MM.1S (cell line): ENCODE data around the gene CDH4.

Experiments
- EZH2 ChIP-seq: fragments of 300-600 bp; sonication (generic); optimal IDR thresholded peaks from 2 replicates; pipeline ENCODE3; 2017; ENCODE audit warnings: low read depth, mild to moderate bottlenecking, antibody characterized with exemption, low read length, mixed read lengths
- EZH2phosphoT487 ChIP-seq: fragments of 300-600 bp; sonication (generic); IDR thresholded peaks from 2 replicates; pipeline ENCODE4 v1.6.1; 2018; ENCODE audit warnings: antibody characterized with exemption, low read length
- TF ChIP-seq, protein P1 (sequence below): fragments of 300-600 bp; sonication (generic); IDR thresholded peaks from 2 replicates; pipeline ENCODE4 v1.5.1; 2016; ENCODE audit warnings: antibody characterized with exemption, low read length, mixed read lengths

DNA sequence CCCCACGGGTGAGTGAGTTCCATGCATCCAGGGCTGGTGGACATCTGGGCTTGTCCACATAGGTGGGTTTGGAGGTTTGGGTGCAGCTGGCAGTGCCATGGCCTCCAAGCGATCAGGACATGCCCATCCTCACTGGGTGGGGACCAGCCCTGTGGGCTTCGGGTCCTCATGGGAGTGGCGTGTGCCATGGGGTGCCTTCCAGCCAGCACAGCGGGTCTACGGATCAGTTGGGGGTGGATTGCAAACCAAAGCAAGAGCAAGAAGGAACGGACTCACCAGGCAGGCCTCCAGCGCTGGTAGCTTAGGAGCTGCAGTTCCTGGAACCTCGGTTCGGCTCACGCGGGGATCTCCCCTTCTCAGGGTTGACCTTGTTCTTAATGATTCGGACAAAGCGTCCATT lies 449.3 kb downstream of the CDH4 start:
- TF ChIP-seq, protein P1, sequence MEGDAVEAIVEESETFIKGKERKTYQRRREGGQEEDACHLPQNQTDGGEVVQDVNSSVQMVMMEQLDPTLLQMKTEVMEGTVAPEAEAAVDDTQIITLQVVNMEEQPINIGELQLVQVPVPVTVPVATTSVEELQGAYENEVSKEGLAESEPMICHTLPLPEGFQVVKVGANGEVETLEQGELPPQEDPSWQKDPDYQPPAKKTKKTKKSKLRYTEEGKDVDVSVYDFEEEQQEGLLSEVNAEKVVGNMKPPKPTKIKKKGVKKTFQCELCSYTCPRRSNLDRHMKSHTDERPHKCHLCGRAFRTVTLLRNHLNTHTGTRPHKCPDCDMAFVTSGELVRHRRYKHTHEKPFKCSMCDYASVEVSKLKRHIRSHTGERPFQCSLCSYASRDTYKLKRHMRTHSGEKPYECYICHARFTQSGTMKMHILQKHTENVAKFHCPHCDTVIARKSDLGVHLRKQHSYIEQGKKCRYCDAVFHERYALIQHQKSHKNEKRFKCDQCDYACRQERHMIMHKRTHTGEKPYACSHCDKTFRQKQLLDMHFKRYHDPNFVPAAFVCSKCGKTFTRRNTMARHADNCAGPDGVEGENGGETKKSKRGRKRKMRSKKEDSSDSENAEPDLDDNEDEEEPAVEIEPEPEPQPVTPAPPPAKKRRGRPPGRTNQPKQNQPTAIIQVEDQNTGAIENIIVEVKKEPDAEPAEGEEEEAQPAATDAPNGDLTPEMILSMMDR = no peak
- TF ChIP-seq EZH2 (no peak), EZH2phosphoT487 (no peak)
